Posterior vena cava (tissue), 2 donors: ENCODE data around the gene ACSM5. TPM values are rescaled to one million over a fixed set of nuclear protein-coding genes. Genes with fewer than 3 reads are reported as not detected.
"Not testable (repeated sequence)": the region's sequence is repeated elsewhere in the genome, so short reads cannot be mapped to it uniquely, and the experiment has no call there.

Experiments
- DNase-seq: peaks from one replicate; pipeline ENCODE4 v3.0.0-alpha.2; 2020; ENCODE audit warnings: low spot score
- intact Hi-C, 2 donors: fragments of 100-400 bp; cut with DNase I; formaldehyde crosslinking; loops; one replicate each; pipeline versions ENCODE4 v1.14.1 to v1.14.2; 2022 to 2023
- total RNA-seq, 2 donors: library from RNA; stranded (reverse); fragmentation: NEBNext Ultra II Directional; extraction: Animal tissue kit (Norgen Biotek cat#: 25700); gene quantifications; one replicate each; pipeline ENCODE4 v1.2.1, GENCODE V29; 2021
- donor health status: DM: yes; HTN: yes; CAD: no.
- donor health status: DM: yes; HTN: yes; CAD: no.

Gene ACSM5
- total RNA-seq, 2 donors from 2014 or later: 1.5 to 3.0 TPM

GRCh38 chr16:20438950-20439349 is 29.6 kb downstream of the ACSM5 start:
- intact Hi-C loops: not testable (repeated sequence)

GRCh38 chr16:20439820-20440231 is 30.5 kb downstream of the ACSM5 start:
- DNase-seq, intact Hi-C loops: not testable (repeated sequence)

More at GRCh38 chr16:20438950-20439349, 29.6 kb downstream of the ACSM5 start:
- DNase-seq: not testable (repeated sequence)

- intact Hi-C loops: not testable (repeated sequence)
Observed at GRCh38 chr16:20440731-20441130, 31.4 kb downstream of the ACSM5 start.

GRCh38 chr16:20441191-20441590 is 31.9 kb downstream of the ACSM5 start:
- DNase-seq: no peak
- intact Hi-C loops: no loop called here

More at GRCh38 chr16:20440731-20441130, 31.4 kb downstream of the ACSM5 start:
- DNase-seq: not testable (repeated sequence)

GRCh38 chr16:20441859-20442258 is 32.5 kb downstream of the ACSM5 start:
- intact Hi-C loops, DNase-seq: not testable (repeated sequence)

DNA sequence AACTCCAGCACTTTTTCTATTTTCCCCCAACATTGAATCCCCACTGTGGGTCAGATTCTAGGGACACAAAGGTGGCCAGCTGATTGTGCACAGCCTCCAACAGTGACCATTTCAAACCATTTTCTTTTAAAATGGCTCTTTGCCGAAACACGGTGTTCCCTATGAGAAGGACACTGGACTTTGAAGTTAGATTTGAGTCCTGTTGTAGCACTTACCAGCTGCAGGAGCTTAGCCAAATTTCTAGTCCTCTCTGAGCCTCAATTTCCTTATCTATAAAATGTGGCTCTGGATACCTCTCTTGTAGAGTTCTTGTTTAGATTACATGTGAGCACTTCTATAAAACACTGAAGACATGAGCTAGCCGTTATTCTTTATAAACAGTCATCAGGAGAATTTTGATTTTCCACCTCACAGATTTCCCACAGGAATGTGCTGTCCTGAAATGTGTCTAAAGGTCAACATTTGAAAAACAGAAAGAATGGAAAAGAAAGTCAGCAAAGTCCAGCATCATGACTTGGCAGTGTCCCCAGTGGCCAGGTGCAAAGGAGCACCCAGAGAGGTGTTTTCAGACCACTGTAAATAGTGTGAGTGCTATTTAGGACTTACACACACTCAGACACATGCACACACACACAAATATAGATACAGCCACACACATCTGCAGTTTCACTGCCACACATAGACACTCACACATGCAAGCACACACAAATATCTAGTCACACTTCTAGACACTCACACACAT is 37.5 kb downstream of the ACSM5 start:
- intact Hi-C loops, DNase-seq: not testable (repeated sequence)

DNA sequence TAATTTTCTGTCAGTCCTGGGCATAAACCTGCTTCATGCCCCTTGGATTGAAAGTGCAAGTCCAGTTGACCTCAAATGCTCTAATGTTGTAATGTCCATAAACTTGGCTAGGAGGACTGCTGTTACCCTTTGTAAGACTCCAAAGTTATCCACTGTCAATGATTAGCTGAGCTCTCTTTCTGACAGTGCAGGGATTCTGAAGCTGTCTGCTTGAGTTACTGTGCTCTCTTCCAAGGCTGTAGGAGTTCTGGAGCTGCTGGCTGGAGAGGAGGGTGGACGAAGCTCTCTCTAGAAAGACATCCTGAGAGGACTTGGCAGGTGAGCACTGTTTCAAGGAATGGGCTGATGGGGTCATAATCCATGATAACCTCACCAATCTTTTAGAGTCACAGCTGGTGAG is 42.0 kb downstream of the ACSM5 start, which contains the start of gene ACSM2A:
ACSM2A (plus strand) TSS at position 158 of the 400 bp plus-strand sequence. CDS start 8,594 bp downstream, outside the sequence.
- DNase-seq, intact Hi-C loops: not testable (repeated sequence)

- intact Hi-C loops, DNase-seq: not testable (repeated sequence)
Observed at GRCh38 chr16:20453633-20454032, 44.3 kb downstream of the ACSM5 start.

DNA sequence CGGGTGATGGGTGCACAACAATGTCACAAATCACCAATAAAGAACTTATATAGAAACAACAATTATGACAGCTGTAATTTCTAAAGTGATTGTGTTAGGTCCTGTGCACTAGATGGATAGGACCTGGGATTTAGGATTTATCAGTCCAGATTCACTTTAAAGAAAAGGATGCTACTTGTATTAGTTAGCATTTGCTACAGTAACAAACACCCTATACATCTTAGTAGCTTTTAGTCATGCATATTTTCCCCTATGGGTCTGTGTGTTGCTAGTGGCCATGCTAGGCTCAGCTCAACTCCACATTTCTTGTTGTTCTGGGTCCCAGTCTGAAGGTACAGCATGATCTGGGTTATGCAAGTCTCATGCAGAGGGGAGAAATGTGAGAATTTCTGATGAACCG is 49.9 kb downstream of the ACSM5 start:
- intact Hi-C loops, DNase-seq: not testable (repeated sequence)

- DNase-seq, intact Hi-C loops: not testable (repeated sequence)
Observed at GRCh38 chr16:20460313-20460712, 51.0 kb downstream of the ACSM5 start.

DNA sequence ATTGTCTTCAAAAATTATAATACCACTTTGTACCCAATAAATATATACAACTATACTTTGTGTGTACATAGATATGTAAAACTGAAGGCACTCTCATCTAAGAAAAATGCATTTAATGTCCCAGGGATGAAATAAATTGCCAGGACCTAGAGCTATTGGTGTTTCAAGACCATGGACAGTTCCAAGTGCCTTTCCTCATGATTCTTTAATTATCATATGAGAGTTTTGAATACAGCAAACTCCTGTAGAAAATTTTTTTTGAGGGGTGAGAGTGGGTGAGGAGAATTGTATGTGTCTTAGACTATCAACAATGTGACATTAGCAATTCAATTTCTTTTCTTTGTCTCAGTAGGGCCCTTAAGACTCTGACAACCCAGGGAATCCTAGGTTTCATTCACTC is 59.6 kb downstream of the ACSM5 start:
- intact Hi-C loops, DNase-seq: not testable (repeated sequence)

DNA sequence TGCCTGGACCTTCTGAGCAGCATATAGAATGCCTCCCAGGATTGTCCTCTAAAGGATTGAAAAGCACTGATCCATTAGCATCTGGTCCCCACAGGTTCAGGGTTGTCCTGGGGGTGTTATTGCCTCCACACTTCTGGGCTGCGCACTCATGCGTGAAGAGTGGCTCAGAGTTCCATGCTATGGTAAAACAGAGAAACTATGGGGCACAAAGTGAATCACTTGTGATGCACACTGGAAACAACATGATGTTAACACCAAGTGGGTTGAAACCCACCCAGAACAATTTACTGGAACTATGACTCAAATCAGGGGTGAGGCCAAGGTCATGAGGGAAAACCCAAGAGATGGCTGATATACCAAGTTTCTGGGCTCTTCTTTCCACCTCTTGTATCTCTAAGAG is 60.6 kb downstream of the ACSM5 start:
- DNase-seq, intact Hi-C loops: not testable (repeated sequence)

GRCh38 chr16:20470732-20471131 is 61.4 kb downstream of the ACSM5 start:
- DNase-seq, intact Hi-C loops: not testable (repeated sequence)

DNA sequence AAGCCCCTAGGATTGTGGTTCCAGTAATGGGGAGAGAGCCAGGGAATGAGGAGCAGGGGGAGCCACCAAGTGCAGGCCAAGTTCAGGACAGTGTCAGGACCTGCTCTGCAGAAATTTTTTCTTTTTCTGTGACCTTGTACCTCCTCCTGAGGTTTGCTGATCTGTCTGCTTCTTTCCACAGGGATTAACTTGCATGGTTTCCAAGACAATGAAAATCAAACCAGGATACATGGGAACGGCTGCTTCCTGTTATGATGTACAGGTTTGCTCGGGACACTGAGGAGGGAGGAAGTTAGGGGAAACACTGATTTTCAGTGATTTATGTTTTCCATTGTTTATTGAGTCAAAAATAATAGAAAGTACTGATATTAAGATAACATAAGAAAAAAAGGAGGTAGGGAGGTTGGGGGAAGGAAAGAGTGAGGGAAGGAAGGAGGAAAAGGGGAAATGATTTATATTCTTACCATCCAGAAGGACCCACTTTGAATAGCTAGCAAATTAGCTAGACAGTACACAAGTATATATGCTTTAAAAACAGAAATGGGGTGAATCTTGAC is 67.9 kb downstream of the ACSM5 start:
- DNase-seq, intact Hi-C loops: not testable (repeated sequence)

DNA sequence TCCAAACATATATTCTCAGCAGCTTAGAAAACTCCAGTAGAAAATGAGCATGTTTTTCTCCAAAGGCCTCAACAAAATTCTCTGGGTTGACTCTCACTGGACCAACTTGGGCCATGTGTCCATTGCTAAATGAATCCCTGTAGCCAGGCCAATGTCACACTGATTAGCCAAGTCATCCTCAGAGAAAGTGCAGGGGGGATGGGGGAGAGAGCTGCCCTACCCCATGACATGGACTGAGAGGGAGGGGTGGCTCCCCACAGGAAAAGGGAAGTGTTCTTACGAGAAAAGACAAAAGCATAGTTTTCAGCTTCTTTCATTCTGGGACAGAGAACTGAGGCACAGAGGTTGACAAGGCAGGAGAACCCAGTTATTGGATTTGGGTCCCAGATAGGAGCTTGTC is 74.7 kb downstream of the ACSM5 start:
- DNase-seq, intact Hi-C loops: not testable (repeated sequence)

- DNase-seq: no peak
- intact Hi-C loops: no loop called here
Observed at GRCh38 chr16:20484726-20485125, 75.4 kb downstream of the ACSM5 start.

- intact Hi-C loops: no loop called here
- DNase-seq: no peak
Observed at GRCh38 chr16:20485408-20485807, 76.1 kb downstream of the ACSM5 start.
